RWPE2 (cell line): ENCODE measurements around the gene CEBPA.

Experiments
- ATAC-seq: fragments of 200-7000 bp; cut with Tn5 transposase; 3 replicates; pipeline ENCODE4 v1.9.1; 2021; ENCODE audit warnings: low read depth
- DNase-seq: peaks from one replicate; pipeline ENCODE4 v3.0.0-alpha.2; 2020; ENCODE audit warnings: low spot score
- H3K27ac ChIP-seq: fragments of 450-650 bp; 2 replicates; pipeline ENCODE4 v1.5.1; 2017; ENCODE audit warnings: mild to moderate bottlenecking; ENCODE audit not compliant: poor library complexity, severe bottlenecking
- H3K27me3 ChIP-seq: fragments of 250-450 bp; sonication (Bioruptor Pico); 2 replicates; pipeline ENCODE4 v1.5.1; 2021; ENCODE audit warnings: mild to moderate bottlenecking, moderate library complexity; ENCODE audit not compliant: insufficient read depth, poor library complexity, severe bottlenecking
- H3K36me3 ChIP-seq: fragments of 250-450 bp; sonication (Bioruptor Pico); 2 replicates; pipeline ENCODE4 v1.5.1; 2020; ENCODE audit warnings: low read depth, mild to moderate bottlenecking, moderate library complexity
- H3K4me1 ChIP-seq: fragments of 250-450 bp; sonication (Bioruptor Pico); 2 replicates; pipeline ENCODE4 v1.5.1; 2021; ENCODE audit warnings: mild to moderate bottlenecking, moderate library complexity; ENCODE audit not compliant: insufficient read depth, poor library complexity, severe bottlenecking
- H3K4me3 ChIP-seq: fragments of 250-450 bp; sonication (Bioruptor Pico); 2 replicates; pipeline ENCODE4 v1.5.1; 2021; ENCODE audit warnings: mild to moderate bottlenecking, moderate library complexity; ENCODE audit not compliant: severe bottlenecking
- H3K9me3 ChIP-seq: fragments of 250-450 bp; sonication (Bioruptor Pico); 2 replicates; pipeline ENCODE4 v1.5.1; 2021; ENCODE audit warnings: mild to moderate bottlenecking, moderate library complexity; ENCODE audit not compliant: severe bottlenecking
- TF ChIP-seq, protein P1 (sequence below): fragments of 450-650 bp; IDR thresholded peaks from one replicate; pipeline ENCODE4 v1.5.1; 2017; ENCODE audit warnings: mild to moderate bottlenecking, moderate library complexity; ENCODE audit not compliant: poor library complexity, severe bottlenecking

CEBPA gene

DNA sequence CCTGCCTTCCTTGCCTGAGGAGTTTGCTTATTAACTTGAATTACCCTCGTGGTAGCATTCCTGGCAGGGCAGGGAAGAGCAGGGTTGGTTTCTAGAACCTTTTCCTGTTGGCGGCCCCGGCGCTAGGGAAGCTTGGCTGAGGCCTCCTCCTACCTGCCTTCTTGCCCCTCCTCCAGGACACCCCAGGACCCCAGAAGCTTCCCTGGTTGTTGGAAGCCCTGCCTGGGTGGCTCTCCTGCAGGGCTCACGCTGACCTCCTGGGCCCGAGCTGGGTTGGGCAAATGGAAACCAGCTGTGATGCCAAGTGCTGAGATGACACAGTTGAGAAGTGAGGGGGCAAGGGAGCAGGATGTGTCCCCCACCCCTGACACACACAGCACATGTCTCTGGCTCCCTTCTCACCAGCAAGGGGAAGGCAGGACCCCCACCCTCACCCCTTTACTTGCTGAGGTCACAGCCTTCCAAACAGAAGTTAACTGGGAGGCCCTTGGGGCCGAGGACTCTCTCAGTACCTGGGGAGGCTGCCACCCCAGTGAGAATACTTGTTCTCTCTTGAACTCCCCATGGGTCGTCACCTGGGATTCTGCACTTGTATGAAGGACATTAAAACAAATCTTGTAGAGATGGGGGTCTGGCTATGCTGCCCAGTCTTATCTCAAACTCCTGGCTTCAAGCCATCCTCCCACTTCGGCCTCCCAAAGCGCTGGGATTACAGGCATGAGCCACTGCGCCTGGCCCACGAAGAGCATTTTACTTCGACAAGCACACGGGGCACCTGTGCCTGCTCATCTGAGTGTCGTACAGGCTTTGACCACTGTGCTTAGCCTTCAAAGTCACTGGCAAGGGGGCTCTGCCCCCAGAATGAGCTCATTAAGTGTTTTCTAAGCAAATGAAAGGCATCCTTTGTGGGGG lies 10.5 kb downstream of the CEBPA start:
- Histone ChIP-seq H3K27ac (no peak overlapping the region), H3K4me1 (peaks cover 32% of the 10 kb centered on the region), H3K36me3 (no peaks in the 10 kb centered on the region), H3K9me3 (peaks cover 12% of the 10 kb centered on the region), H3K4me3 (no peak overlapping the region), H3K27me3 (no peaks in the 10 kb centered on the region)
- no peak for DNase-seq
- no peak for ATAC-seq
- TF ChIP-seq, protein P1, sequence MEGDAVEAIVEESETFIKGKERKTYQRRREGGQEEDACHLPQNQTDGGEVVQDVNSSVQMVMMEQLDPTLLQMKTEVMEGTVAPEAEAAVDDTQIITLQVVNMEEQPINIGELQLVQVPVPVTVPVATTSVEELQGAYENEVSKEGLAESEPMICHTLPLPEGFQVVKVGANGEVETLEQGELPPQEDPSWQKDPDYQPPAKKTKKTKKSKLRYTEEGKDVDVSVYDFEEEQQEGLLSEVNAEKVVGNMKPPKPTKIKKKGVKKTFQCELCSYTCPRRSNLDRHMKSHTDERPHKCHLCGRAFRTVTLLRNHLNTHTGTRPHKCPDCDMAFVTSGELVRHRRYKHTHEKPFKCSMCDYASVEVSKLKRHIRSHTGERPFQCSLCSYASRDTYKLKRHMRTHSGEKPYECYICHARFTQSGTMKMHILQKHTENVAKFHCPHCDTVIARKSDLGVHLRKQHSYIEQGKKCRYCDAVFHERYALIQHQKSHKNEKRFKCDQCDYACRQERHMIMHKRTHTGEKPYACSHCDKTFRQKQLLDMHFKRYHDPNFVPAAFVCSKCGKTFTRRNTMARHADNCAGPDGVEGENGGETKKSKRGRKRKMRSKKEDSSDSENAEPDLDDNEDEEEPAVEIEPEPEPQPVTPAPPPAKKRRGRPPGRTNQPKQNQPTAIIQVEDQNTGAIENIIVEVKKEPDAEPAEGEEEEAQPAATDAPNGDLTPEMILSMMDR, result no peak

DNA sequence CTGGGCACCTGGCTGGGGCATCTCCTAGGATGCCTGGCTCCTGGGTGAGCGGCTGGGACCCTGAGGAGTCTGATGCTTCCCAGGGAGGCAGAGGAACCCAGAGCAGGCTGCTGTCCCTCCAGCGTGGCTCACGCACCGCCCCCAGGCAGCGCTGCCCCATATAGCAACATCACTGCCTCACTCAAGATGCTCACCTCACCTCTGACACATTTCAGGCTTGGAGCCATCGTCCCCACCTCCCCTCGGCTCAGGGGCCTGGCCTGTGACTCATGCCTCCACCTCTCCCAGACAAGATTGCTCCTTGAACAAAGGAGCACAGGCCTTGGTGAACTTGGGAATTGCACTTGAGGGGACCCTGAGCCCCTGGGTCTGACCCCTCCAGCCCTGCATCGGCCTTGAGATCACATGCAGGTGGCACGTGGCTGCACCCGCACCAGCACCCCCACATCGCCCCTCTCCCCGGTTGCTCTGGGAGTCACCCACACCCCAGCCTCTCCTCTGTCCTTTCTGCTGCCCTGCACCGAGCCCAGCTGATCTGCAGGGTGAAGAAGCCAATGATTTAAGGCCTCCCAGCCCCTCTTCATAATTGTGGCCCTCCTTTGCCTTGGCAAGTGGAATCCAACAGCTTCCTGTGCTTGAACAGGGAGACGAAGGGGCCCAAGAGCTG lies 11.2 kb downstream of the CEBPA start:
- no peaks in the 10 kb centered on the region for H3K27me3 ChIP-seq
- H3K4me3 ChIP-seq, result no peak overlapping the region
- peaks cover 12% of the 10 kb centered on the region for H3K9me3 ChIP-seq
- peaks cover 32% of the 10 kb centered on the region for H3K4me1 ChIP-seq
- H3K27ac ChIP-seq, result no peak overlapping the region
- DNase-seq (peak; percentile 68), ATAC-seq (peak; percentile 79)
- TF ChIP-seq, protein P1, result no peak
- no peaks in the 10 kb centered on the region for H3K36me3 ChIP-seq

DNA sequence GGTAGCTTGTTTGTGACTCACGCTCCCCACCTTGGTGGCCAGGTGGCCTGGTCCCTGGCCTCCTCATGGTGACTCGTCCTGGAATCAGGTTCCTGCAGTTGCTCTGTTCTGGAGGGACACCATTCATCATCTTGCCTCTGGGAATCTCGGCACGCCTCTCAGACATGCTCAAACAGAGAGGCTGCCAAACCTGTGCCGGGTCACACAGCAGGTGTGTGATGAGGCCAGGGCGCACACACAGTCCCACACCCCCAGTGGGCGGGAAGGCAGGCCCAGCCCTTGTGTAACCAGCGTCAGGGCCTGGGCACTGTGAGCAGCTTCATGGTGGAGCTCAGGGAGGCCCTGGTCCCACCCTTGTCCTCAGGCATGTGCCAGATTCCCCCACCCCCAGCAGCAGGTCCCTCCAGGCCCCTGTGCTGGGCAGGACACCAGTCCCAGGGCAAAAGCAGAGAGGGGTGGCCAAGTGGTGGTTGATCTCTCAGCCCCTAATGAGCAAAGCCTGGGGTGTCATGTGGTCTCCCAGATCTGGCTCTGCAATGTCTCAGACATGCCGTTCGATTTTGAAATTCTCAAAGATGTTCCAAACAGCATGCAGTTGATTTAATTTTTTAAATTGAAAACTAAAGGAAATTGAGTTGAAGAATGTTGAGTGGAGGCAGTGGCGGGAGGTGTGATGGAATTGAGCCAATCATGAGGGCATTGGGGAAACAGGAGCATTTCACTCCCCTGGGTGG lies 12.1 kb downstream of the CEBPA start:
- Histone ChIP-seq H3K36me3 (no peaks in the 10 kb centered on the region), H3K9me3 (peaks cover 12% of the 10 kb centered on the region), H3K4me1 (peaks cover 32% of the 10 kb centered on the region), H3K27me3 (no peaks in the 10 kb centered on the region), H3K4me3 (no peak overlapping the region), H3K27ac (no peak overlapping the region)
- ATAC-seq (no peak), DNase-seq (no peak)
- TF ChIP-seq, protein P1, result no peak

DNA sequence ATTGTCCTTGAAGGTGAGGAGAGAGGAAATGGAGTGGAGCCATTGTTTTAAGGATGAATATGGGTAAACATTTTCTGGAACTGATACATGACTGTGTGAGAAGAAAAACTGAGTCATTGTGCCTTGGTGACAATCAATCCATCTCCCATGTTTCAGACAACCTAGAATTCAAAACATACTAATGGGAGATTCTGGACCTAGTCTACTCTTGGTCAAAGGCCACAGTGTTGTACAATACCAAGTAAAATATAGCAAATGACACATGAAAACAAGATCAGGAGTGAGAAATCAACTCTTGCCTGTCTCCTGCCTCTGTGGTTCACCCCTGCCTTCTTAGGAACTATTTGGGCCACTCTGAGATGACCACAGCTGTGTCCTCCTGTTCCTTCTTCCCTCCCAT lies 13.1 kb downstream of the CEBPA start:
- Histone ChIP-seq H3K9me3 (peaks cover 12% of the 10 kb centered on the region), H3K4me1 (peaks cover 32% of the 10 kb centered on the region), H3K36me3 (no peaks in the 10 kb centered on the region), H3K4me3 (no peak overlapping the region), H3K27me3 (no peaks in the 10 kb centered on the region), H3K27ac (no peak overlapping the region)
- ATAC-seq (no peak), DNase-seq (no peak)
- TF ChIP-seq, protein P1, result no peak
